Measurements from ENCODE around the gene LRMDA.

LRMDA gene

DNA sequence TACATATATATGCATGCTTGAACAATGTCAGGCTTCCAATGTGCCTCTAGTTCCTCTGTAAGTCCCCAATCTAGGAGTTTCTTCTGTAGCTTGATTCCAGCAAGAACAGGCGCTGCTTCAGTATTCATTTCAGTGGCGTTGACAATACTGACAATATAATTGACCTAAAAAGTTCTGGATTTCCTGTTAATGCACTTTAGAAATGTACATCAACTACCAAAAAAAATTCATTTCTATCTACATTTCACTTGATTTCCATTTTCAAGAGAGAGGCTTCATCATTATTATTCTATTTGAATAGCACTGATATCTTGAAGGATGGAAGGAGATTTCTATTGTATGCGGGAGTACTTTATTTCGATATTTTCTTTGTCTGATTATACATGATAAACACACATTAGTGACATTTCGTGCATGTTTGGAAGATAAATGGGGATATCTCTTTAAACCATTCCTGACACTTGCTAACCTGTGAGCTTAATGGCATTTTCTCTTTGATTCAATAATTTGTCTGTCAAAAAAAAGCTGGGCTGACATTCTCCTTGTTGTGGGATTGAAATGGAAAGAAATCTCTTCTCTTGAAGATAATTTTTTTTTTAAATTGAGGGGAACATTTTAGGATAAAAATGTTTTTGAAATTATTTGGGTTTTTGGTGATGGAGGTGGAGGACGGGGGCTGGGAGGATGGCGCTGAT is 568.2 kb downstream of the LRMDA start:
- DNase-seq (ENCODE audit: low spot score): no peak

DNA sequence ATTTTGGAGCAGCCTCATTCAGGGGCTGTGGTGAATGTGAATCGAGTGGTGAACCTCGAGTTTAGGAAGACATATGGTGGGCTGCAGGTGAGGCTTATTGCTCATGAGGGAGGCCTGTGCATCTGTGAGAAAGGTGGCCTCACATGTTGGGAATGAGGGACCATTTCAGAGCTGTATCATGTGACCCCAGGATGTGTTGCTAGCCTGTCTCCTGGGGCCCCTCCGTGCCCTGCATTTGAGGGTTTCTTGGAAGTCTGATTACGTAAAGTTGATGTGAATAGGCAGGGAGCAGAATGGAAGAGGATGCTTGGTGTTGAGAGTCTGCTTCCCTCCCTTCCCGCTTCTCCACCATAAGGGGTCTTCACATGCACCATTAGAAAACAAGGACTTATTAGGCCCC is 569.1 kb downstream of the LRMDA start:
- DNase-seq (ENCODE audit: low spot score): no peak

DNA sequence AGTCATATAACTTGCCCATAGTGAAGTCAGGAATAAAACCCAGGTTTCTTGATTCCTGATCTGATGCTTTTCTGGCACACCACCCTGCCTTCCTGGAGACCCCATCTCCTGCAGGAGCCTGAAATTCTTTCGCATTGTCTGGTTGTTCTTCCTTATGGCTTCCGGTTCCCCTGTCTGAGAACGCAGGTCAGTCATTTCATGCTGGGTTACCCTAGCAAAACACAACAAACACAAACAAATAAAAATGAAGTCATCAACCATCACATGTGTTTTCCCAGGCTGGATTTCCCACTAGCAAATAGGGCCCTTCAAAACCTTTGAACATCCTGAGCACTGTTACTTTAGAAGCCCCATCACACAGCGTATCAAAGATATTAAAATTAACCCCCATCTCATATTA is 569.6 kb downstream of the LRMDA start:
- DNase-seq (ENCODE audit: low spot score): no peak

DNA sequence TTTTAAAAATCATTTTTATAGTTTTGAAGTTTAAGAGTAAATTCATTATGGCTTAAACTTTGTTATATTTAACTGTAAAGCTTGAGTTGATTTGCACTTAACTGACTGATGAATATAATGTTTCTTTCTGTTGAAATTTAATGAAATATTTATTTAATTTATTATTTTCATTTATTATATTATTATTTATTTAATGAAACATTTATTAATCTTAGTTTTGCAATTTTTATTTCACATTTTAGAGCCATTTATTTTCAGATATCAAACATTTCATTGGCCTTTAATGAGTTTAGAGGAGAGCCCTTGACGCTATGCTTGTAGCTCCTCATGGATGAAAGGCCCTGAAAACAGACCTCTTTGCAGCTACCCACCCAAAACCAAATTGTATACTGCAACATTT is 570.0 kb downstream of the LRMDA start:
- DNase-seq (ENCODE audit: low spot score): no peak

DNA sequence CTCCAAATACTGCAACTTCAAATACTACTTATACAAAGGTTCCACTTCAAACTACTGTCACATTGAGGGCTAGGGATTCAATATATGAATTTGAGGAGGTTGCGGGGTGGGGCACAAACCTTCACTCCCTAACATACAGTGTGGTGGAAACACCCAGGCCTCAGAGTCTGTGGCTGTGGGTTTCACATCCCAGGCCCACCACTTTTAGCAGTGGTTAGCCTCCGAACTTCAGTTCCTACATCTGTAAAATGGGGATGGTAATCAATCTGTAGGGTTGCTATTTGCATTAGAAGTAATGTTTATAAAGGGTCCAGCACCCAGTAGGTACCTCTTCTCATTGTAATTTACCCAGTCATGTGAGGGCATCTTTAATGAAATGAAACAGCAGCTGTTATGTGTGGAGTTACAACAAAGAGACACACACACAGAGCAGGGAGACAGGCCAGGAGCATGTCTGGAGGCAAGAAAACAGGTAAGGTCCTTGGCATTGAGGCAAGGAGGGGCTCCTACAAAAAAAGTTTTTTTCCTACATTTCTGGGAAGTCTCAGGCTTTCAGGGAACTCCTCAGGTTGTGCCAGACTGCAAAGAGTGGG is 570.9 kb downstream of the LRMDA start:
- no peak for DNase-seq (ENCODE audit: low spot score)

DNA sequence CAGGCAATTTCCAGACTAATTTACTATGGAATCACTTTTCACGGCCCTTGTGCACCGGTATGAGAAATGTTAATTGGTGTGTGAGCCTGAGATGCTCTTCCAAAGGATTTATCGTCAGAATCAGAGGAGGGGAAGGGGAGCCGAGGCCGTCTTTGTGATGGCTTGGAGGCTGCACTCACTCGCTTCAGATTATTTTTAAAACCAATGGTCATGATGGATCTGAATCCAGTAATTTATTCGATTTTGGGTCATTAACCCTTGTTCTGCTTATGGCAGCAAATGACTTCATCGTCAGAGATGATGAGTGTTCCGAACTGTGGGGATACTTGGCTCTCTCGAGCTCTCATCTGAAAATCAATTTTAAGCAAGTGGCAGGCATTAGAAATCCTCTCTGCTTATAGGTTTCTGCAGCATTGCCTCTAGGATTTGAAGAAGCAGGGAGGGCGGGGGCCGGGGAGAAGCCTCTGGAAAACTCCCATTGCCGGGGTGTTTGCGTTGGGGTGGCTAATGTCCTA is 576.3 kb downstream of the LRMDA start:
- no peak for DNase-seq (ENCODE audit: low spot score)

DNA sequence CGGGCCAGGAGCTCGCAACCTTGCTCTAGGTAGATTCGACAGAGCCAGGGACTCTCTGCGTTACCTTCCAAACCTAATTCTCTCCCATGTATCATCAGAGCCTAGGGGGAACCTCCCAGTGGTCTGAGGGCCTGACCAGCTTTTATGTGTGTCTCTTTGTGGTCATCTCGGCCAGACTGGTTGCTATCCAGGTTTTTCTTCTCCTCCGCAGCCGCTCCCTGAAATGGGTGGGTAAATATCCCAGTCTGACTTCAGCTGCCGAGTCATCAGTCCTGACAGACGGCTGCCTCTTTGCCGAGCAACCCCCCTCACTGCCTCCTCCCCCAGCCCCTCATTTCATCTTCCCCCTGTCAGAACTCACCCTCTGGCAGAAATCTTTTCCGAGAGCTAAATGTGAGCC is 578.1 kb downstream of the LRMDA start:
- DNase-seq (ENCODE audit: low spot score): no peak

DNA sequence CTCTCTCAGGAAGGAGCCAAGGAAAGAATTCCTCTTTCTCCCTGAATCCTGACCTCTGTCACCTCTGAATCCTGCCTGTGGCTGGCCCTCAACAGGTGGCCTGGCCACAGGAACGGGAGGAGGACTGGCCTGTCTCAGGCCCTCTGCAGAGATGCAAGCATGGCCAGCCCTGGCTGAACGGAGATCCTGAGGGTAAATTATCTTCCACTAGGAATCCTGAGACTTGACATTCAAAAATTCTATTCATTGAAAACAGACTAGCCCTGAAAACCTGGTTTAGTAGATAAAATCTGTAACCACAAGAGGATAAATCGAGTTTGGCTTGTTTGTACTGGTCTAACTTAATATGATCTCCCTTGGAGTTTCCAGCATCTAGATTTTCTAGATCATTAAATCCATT is 579.3 kb downstream of the LRMDA start:
- DNase-seq (ENCODE audit: low spot score): no peak

DNA sequence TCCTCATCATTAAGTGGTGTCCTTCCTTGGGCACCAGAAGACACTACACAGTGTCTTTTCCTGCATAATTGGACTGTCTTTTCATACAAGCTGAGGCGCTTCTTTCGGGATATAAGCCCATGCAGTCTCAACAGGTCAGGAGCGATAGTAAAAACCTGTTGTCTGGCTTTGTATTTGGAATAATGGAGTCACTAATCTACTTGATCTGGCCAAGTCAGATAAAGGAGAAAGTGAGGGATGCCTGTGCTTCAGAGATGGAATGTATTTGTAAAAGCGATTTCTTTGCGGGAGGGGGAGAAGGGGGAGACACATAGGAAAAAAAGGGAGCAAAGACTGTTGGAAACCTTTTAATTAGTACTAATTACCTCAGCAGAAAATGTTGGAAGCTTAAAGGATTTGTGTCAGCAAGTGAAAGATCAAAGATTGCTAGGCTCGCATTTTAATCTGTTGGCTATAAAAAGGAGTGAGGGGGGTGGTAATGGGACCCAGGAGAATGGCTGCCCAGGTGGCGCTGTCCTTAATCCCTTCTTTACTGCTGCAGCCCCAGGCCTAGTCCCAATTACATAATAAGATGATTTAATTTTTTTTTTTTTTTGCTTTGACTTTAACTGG is 581.4 kb downstream of the LRMDA start:
- DNase-seq (ENCODE audit: low spot score): no peak

DNA sequence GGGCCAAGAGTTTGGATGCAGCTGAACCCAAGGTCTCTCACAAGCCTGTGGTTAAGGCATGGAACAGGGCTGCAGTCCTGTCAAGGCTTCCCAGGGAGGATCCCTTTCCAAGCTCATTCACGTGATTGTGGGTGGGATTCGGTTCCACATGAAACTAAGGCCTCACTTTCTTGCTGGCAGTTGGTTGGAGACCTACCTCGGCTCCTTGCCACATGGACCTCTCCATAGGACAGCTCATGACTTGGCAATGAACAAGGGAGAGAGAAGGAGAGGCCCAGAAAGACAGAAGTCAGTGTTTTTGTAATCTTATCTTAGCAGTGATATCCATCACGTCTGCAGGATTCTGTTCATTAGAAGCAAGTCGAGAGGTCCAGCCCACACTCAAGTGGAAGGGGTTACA is 583.8 kb downstream of the LRMDA start:
- no peak for DNase-seq (ENCODE audit: low spot score)

DNA sequence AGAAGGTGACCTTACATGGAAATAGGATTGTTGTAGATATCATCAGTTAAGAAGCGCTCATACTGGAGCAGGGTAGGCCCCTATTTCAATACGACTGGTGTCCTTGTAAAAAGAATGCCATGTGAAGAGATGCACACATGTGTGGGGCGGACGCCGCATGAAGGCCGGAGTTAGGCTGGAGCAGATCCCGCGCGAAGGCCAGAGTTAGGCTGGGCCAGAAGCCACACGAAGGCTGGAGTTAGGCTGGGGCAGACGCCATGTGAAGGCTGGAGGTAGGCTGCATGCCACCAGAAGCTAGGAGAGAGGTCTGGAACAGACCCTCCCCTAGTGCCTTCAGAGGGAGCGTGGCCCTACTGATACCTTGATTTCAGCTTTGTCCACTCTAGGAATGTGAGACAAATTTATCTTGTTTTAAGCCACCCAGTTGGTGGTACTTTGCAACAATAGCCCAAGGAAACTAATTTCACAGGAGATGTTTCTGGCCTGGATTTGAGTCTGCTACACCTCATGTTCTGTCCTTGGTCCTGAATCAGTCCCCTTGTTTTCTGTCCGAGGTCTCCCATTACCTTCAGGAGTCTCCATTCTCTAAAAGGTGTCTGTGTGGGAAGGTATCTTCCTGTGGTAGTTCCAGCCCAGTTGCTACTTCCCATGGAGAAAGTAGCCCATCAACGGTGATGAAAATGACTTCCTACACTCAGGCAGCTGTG is 585.8 kb downstream of the LRMDA start:
- DNase-seq (ENCODE audit: low spot score): no peak

DNA sequence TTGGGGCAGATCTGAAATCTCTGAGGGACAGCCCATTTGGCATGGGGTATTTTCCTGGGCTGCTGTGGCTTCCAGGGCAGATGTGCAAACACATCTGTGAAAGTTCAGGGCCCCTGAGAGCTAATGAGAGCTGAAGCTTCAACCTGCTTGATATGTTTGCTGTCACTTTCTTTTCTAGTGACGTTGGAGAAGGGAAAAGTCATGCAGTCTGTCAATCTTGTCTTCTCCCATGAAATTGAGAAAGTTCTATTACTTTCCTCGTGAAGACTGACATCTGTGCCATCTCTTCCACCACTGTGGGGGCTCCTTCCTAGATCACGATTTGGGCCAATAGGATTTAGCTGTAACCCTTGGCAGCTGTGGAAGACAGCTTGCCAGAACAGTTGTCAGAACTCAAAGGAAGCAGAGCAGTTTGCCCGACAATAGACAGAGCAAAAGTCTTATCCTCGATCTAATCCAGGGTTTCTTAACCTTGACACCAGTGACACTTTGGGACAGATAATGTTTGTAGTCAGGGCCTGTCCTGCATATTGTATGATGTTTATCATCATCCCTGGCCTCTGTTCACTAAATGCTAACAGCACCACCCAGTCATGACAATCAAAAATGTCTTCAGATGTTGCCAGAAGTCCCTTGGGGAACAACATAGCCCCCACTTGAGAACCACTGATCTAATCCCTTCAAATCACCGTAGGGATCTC is 586.5 kb downstream of the LRMDA start:
- no peak for DNase-seq (ENCODE audit: low spot score)

DNA sequence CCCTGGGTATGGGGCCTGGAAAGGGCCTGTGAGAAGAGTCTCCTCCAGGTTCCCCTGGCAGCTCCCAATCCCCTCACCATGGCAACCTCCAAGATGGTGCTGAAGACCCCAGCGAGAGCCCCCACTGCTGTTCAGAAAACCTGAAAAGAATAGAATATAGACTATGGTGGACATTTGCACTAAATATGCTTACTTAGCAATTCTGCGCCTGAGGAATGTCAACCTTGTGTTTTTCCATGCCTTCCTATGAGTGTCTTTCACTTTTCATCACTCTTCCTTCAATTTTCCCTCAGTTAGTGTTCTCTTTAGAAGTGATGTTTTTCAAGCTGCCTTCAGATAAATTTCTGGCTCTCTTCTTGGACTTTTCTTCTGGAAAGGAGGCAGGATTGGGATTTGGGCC is 589.2 kb downstream of the LRMDA start:
- DNase-seq (ENCODE audit: low spot score): no peak

DNA sequence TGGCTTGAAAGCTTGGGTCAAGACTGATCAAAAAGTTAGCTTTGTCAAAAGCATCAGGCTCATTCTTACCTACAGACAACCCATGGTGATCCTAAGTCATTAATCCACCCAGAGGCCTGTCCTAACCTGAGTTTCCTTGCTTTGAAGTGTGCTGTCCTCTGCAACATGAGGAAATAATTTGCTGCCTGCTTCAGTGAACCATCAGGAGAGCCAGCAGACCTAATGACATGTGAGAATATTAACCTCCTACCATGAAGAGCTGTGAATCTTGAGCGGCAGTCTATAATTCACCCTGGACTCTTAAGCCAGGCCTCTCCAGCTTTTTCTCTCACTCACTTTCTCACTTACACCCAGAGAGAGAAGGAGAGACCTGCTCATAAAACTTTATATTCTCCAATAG is 590.0 kb downstream of the LRMDA start:
- no peak for DNase-seq (ENCODE audit: low spot score)

DNA sequence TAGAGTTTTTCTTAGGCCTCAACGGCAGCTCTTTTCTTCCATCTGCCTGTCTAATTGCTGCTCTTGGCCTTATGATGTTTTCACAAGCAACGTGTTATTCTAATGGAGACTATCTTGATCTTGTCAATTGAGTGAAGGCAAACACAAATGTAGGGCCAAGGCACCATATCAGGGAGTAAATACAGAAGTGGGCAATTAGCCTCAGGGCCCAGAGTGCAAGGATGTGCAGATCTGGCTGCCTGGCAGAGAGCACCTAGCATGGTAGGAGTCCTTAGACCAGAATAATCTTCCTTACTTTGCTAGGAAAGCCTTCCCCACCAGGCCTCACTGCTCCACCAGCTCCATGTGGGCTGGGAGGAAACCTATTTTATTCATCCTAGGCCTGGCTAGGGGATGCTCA is 590.9 kb downstream of the LRMDA start:
- DNase-seq (ENCODE audit: low spot score): no peak

DNA sequence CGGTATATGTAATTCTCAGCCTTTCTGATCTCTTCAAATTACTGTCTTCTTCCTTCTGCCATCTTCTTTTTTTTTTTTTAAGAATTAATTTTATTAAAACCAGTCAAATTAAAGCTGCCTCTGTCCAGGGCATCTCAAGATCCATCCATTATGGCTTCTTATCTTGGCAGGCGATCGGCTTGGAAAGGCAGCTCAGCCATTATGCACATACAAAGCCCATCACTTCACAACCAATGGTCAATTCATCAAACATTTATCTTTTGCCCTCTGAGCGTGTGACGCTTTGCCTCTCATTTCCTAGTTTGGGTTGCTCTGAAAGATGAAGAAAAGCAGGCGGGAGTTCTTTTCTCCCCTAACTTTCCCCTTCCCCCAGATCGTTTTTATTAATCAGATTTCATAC is 591.6 kb downstream of the LRMDA start:
- no peak for DNase-seq (ENCODE audit: low spot score)

DNA sequence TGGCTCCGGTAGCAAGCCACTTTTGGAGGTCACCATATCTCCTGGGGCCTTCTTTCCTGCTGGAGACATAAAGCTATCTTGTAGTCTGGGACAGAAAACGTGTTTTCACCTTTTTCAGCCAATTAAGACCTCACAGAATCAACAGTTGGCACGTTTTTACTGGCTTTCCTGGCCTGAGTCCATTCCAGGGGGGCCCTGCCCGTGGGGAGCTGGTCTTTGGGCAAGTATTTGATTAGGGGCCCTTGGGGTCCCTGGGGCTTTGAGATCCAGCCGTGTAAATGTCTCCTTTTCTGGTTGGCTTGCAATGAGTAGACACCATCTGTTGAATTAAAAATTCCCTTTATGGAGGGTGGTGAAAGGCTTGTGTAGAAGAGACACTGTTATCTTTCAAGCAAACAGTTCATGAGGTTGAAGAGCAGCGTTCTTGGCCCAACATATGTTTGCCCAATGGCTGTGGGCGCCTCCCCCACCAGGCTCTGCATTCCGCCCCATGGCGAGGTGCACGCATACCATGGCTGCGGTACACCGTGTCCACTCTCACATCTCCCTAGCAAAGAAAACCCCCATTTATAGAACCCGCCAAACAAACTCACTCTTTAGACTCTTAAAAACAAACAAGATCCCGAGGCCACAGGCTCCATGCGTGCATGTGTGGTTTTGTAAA is 593.2 kb downstream of the LRMDA start:
- no peak for DNase-seq (ENCODE audit: low spot score)

DNA sequence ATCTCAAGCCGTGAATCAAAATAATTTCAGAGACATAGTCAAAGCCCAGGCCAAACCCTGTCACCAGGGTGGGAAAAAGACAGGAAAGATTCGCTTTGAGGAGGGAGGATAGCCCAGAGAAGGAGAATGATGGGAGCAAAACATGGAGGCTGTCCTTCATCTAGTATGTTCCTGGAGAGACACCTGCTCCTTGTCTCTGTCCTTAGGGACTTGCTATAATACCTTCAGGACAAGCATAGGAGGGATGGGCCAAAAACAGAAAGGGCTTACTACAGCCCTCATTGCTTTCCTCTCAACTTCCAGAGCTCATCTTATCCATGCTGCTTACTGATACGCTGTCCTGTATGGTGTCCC is 593.7 kb downstream of the LRMDA start:
- no peak for DNase-seq (ENCODE audit: low spot score)

DNA sequence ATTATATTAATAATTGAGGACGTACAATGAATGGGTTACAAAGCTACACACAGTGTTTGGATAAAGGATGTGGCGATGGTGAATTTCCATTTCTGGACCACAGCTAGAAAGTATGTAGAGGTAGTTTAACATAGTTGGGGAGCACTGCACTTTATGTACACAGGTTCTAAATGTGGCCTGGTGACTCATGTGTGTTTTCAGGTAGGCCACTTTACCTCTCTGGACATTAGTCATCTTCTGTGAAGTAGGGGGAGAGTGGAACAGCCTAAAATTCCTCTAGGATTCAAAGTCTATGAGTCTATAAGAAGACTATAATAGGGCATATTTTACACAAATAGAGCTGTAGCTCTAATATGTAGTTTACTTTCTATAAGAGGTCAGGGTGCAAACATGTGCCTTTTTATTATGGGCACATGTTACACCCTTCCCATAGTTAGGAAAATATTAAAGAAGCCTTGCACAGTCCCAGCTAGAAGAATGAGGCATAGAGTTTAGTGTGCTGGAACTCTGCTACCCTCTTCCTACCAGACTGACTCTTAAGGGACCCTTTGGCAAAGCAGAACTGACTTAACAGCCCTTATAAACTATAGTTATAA is 594.9 kb downstream of the LRMDA start:
- no peak for DNase-seq (ENCODE audit: low spot score)

DNA sequence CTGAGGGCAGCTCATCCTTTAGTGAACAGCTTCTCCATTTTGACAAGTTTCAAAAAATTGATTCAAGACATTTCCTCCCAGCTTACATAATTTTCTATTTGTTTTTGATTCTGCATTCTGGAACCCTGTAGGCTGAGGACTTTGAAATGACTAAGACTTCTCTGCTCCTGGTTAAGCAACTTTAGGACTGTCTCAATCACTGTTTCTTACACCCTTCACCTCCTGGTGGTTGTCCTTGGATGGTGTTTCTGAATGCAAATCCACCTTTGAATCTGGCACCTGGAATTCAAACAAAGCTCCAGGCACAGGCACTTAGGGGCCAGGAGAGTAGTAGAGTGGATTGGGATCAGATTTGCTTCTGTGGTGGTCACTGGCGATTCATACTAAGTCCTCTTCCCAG is 595.5 kb downstream of the LRMDA start:
- DNase-seq (ENCODE audit: low spot score): no peak

DNA sequence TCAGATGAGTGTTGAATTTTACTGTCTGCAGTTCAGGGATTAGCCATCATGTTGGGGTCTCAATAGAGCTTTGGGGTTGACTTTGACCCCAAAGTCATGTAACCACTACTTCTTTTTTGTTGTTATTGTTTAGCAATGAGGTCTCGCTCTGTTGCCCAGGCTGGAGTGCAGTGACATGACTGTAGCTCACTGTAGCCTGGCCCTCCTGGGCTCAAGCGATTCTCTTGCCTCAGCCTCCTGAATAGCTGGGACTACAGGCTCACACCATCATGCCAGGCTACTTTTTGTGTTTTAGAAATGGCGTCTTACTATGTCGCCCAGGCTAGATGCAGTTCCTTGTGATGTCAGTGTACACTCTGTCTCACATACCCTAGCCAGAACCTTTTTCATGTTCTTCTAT is 598.4 kb downstream of the LRMDA start:
- DNase-seq (ENCODE audit: low spot score): no peak

DNA sequence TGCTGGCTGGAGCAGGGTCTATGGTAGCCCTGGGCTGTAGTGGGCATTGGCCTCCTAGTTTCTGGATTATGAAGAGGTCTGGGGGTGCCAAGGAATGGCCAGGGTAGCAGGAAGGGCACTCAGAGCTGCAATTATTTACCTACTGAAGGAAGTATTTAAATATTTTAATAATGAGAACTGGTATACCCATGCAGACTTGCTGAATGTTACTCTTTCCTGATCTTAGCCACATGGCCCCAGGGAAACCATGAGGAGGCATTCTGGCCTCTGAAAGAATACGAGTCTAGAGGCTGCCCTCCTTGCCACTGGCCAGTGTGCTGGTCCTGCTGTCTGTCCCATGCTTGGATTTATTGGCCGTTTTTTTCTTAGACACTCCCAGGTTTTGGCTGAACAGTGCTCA is 599.7 kb downstream of the LRMDA start:
- DNase-seq (ENCODE audit: low spot score): no peak
